ENCODE measurements around the gene NABP2. TPM values are rescaled to one million over a fixed set of nuclear protein-coding genes. Genes with fewer than 3 reads are reported as not detected.

Gene NABP2
- total RNA-seq (2021; ENCODE audit: unreplicated experiment) (99.6 TPM), Bru-seq, nascent RNA (percentile 79 among the genes with signal in this experiment), BruChase-seq, experiment 1, labeled RNA remaining after a 2-hour chase (percentile 82 among the genes with signal in this experiment), BruChase-seq, experiment 2, labeled RNA remaining after a 6-hour chase (percentile 90 among the genes with signal in this experiment)
- 116 TPM for polyA plus RNA-seq (2012; ENCODE audit: insufficient read length)
- long read RNA-seq, transcript NABP2-201 (7 exons, 1,417 nt) = minor isoform, 22 of 125 reads
- long read RNA-seq, transcript NABP2-203 (6 exons, 1,775 nt) = major isoform, 36 of 125 reads
- long read RNA-seq, partial matches to known transcripts = 3 of 125 reads
- long read RNA-seq, other reads (novel, unspliced or antisense) = 62 of 125 reads

DNA sequence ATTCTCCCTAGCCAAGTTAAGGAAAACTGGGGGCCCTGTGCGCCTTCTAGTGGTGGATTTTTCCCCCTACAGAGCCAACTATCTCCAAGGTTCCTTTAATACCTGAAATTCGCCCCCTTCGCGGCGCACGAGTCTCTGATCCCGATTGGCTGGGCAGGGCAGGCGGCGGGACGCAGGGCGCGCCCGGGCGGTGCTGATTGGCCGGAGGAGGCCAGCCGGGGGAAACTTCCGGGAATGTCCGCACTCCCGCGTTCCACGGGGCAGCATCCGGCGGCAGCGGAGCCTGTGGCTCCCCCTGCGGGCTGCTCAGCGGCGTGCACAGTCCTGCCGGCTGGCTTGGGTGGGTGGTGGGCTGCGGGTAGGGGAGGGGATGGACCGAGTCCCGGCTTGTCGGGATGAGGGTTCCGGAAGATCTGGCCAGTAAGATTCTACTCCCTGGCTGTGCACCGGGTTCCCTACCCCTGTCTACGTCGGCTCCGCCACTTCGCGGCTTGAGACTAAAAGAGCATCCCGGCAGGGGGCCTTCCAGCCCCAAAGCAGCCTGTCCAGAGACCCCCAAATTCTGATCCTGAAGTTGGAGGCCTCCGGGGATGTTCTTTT, at the start of gene NABP2:
TSS of gene NABP2 (plus strand) at position 241 of the 600 bp plus-strand sequence. CDS start 515 bp downstream, outside the sequence.
- ATAC-seq = peak; percentile 89
- no peaks in the 10 kb centered on the region for H3K27me3 ChIP-seq (ENCODE audit: control insufficient read depth, insufficient read depth, low read length)
- intact Hi-C loops (cut with micrococcal nuclease; ENCODE audit: unreplicated experiment) (loop anchor here (2.0 kb wide), 1 partner anchor 31 kb away; no protein-coding TSS in a partner anchor), in situ Hi-C loops (cut with HindIII; ENCODE audit: low pct_unique_long_range_greater_than_20kb, low sequenced_read_pairs) (no loop called here)
- peak within 1 kb of the TSS; percentile 71 to 81 for H3K4me3 ChIP-seq (ENCODE audit: low read depth in 2 of 2, low read length in 2 of 2)
- TF ChIP-seq, protein P1, sequence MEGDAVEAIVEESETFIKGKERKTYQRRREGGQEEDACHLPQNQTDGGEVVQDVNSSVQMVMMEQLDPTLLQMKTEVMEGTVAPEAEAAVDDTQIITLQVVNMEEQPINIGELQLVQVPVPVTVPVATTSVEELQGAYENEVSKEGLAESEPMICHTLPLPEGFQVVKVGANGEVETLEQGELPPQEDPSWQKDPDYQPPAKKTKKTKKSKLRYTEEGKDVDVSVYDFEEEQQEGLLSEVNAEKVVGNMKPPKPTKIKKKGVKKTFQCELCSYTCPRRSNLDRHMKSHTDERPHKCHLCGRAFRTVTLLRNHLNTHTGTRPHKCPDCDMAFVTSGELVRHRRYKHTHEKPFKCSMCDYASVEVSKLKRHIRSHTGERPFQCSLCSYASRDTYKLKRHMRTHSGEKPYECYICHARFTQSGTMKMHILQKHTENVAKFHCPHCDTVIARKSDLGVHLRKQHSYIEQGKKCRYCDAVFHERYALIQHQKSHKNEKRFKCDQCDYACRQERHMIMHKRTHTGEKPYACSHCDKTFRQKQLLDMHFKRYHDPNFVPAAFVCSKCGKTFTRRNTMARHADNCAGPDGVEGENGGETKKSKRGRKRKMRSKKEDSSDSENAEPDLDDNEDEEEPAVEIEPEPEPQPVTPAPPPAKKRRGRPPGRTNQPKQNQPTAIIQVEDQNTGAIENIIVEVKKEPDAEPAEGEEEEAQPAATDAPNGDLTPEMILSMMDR (IDR thresholded peaks at IDR 0.05) = peak; percentile 99
- TF ChIP-seq POLR2AphosphoS5 (IDR thresholded peaks at IDR 0.05; ENCODE audit: low read depth, low read length) (peak; percentile 61; the same call in 1 of the 2 replicates), SIN3A (IDR thresholded peaks at IDR 0.05; ENCODE audit: borderline replicate concordance, insufficient read depth, low read depth, low read length) (peak; percentile 89; the same call in 1 of the 2 replicates), TCF7L2 (IDR thresholded peaks at IDR 0.05; ENCODE audit: low read depth, low read length) (no peak)
- TF ChIP-seq, protein P2, sequence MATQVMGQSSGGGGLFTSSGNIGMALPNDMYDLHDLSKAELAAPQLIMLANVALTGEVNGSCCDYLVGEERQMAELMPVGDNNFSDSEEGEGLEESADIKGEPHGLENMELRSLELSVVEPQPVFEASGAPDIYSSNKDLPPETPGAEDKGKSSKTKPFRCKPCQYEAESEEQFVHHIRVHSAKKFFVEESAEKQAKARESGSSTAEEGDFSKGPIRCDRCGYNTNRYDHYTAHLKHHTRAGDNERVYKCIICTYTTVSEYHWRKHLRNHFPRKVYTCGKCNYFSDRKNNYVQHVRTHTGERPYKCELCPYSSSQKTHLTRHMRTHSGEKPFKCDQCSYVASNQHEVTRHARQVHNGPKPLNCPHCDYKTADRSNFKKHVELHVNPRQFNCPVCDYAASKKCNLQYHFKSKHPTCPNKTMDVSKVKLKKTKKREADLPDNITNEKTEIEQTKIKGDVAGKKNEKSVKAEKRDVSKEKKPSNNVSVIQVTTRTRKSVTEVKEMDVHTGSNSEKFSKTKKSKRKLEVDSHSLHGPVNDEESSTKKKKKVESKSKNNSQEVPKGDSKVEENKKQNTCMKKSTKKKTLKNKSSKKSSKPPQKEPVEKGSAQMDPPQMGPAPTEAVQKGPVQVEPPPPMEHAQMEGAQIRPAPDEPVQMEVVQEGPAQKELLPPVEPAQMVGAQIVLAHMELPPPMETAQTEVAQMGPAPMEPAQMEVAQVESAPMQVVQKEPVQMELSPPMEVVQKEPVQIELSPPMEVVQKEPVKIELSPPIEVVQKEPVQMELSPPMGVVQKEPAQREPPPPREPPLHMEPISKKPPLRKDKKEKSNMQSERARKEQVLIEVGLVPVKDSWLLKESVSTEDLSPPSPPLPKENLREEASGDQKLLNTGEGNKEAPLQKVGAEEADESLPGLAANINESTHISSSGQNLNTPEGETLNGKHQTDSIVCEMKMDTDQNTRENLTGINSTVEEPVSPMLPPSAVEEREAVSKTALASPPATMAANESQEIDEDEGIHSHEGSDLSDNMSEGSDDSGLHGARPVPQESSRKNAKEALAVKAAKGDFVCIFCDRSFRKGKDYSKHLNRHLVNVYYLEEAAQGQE (IDR thresholded peaks at IDR 0.05; ENCODE audit: insufficient read depth in 1 of 2, low read depth in 2 of 2, low read length in 1 of 2) = no peak
- no peaks in the 10 kb centered on the region; the same call in 1 of the 2 replicates for H3K36me3 ChIP-seq (ENCODE audit: control insufficient read depth, insufficient read depth, low read length)
- H3K9me3 ChIP-seq (ENCODE audit: control insufficient read depth, insufficient read depth, low read depth, low read length) = no peaks in the 10 kb centered on the region
- CTCF ChIA-PET = no interaction called here
- peaks cover 16% of the 10 kb centered on the region for H3K4me1 ChIP-seq (ENCODE audit: control insufficient read depth, insufficient read depth, low read length)
- POLR2A ChIA-PET = no interaction called here
- peak; percentile 96 for DNase-seq (ENCODE audit: low read depth, low spot score)
- BruUV-seq (replicated peaks) = no TSS peak
- peak within 1 kb of the TSS; percentile 94 for H3K27ac ChIP-seq (ENCODE audit: low read length)

DNA sequence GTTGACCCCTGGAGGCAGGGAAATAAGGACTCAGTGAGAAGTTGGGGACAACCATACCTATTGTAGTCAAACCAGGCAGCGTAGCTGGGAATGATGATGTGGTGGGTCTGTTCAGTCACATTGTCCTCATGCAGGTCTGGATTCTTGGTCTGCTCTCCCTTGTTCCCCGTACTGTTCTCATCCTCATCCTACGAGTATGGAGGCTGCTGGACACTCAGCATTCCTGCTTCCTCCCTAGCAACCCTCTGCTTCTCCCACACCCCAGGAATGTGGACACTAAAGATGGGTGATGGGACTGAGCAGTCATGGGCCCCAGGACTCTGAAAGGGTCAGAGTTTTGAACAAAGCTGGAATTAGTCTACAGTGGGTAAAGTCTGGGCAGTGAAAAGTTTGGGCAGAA, 45.8 kb upstream of the NABP2 start:
- Histone ChIP-seq H3K4me3 (ENCODE audit: low read depth in 2 of 2, low read length in 2 of 2) (no peak overlapping the region), H3K27me3 (ENCODE audit: control insufficient read depth, insufficient read depth, low read length) (no peaks in the 10 kb centered on the region), H3K4me1 (ENCODE audit: control insufficient read depth, insufficient read depth, low read length) (no peaks in the 10 kb centered on the region), H3K9me3 (ENCODE audit: control insufficient read depth, insufficient read depth, low read depth, low read length) (no peaks in the 10 kb centered on the region), H3K27ac (ENCODE audit: low read length) (no peak overlapping the region), H3K36me3 (ENCODE audit: control insufficient read depth, insufficient read depth, low read length) (peaks cover 37% of the 10 kb centered on the region)
- TF ChIP-seq, protein P1 (IDR thresholded peaks at IDR 0.05) = no peak
- TF ChIP-seq, protein P2 (IDR thresholded peaks at IDR 0.05; ENCODE audit: insufficient read depth in 1 of 2, low read depth in 2 of 2, low read length in 1 of 2) = no peak
- TF ChIP-seq POLR2AphosphoS5 (IDR thresholded peaks at IDR 0.05; ENCODE audit: low read depth, low read length) = 0 out of 2 replicates have a peak, but pooled peaks have one; percentile 31
- no peak for DNase-seq (ENCODE audit: low read depth, low spot score)
- in situ Hi-C loops (cut with HindIII; ENCODE audit: low pct_unique_long_range_greater_than_20kb, low sequenced_read_pairs) = no loop called here
- BruUV-seq (replicated peaks) = no TSS peak
- ChIA-PET POLR2A (no interaction called here), CTCF (no interaction called here)
- ATAC-seq = no peak
- intact Hi-C loops (cut with micrococcal nuclease; ENCODE audit: unreplicated experiment) = no loop called here

Data from Panc1 (cell line).